ENCODE data around the gene RIMS1. TPM values are rescaled to one million over a fixed set of nuclear protein-coding genes. Genes with fewer than 3 reads are reported as not detected.

Gene RIMS1
- total and polyA plus RNA-seq, 2 of the 13 experiments (the other 11 are each of a cell fraction or from before 2014, with no cell fraction given): not detected

DNA sequence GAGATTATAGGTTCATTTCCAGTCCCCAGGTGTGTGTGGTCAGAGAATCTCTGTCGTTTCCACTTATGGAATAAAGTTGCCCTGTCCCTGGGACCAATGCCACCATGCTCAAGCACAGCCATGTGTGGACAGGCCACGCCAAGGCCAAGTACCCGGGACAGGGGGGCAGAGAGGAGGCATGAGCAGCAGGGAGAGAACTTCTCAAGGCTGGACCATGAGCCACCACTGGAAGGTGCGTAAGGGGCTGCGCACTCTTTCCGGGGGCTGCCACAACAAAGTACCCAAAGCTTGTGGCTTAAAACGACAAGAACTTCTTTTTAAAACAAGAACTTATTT is 526.3 kb downstream of the RIMS1 start:
- Histone ChIP-seq H3K4me3 (replicated peaks in 1 of 3; ENCODE audit: insufficient read depth in 1 of 3, low read depth in 2 of 3, low read length in 3 of 3) (no peak overlapping the region), H4K20me1 (ENCODE audit: insufficient read depth, low read length) (no peaks in the 10 kb centered on the region), H3K36me3 (replicated peaks in 1 of 2; ENCODE audit: control insufficient read depth in 1 of 2, insufficient read depth in 2 of 2, low read length in 2 of 2) (no peaks in the 10 kb centered on the region), H3K9me3 (ENCODE audit: low read length) (no peaks in the 10 kb centered on the region), H3K27ac (ENCODE audit: extremely low read length, insufficient read depth, low read length) (no peak overlapping the region), H3K79me2 (ENCODE audit: insufficient read depth, low read length) (no peaks in the 10 kb centered on the region), H3K9ac (ENCODE audit: insufficient read depth, low read depth, low read length) (no peak overlapping the region), H3K4me1 (ENCODE audit: insufficient read depth, low read length) (peaks cover 14% of the 10 kb centered on the region), H3K27me3 (ENCODE audit: control insufficient read depth in 1 of 2, insufficient read depth in 2 of 2, low read length in 2 of 2) (no peaks in the 10 kb centered on the region), H3K4me2 (ENCODE audit: low read depth, low read length) (no peak overlapping the region), H2AFZ (ENCODE audit: low read length) (no peak overlapping the region)
- ATAC-seq (no peak), DNase-seq (ENCODE audit: low spot score) (no peak), FAIRE-seq (no peak)
- 56% methylated on average over 7 of the region's 7 CpGs for WGBS (ENCODE audit: low lambda C conversion rate)
- ChIA-PET CTCF (ENCODE audit: low intra/inter-chr PET ratio, low total read pairs) (interaction anchor here (1.4 to 2.8 kb wide), 6 partner anchors 9 to 914 kb away, joined by 4 to 27 read pairs (median 10); no protein-coding TSS in a partner anchor), POLR2A (no interaction called here)
- no TSS peak for BruUV-seq (replicated peaks)
- TF ChIP-seq MXI1 (IDR thresholded peaks at IDR 0.05; ENCODE audit: borderline replicate concordance, low read depth, low read length): no peak
- TF ChIP-seq, protein P1, sequence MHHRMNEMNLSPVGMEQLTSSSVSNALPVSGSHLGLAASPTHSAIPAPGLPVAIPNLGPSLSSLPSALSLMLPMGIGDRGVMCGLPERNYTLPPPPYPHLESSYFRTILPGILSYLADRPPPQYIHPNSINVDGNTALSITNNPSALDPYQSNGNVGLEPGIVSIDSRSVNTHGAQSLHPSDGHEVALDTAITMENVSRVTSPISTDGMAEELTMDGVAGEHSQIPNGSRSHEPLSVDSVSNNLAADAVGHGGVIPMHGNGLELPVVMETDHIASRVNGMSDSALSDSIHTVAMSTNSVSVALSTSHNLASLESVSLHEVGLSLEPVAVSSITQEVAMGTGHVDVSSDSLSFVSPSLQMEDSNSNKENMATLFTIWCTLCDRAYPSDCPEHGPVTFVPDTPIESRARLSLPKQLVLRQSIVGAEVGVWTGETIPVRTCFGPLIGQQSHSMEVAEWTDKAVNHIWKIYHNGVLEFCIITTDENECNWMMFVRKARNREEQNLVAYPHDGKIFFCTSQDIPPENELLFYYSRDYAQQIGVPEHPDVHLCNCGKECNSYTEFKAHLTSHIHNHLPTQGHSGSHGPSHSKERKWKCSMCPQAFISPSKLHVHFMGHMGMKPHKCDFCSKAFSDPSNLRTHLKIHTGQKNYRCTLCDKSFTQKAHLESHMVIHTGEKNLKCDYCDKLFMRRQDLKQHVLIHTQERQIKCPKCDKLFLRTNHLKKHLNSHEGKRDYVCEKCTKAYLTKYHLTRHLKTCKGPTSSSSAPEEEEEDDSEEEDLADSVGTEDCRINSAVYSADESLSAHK (CRISPR knock-in tag; IDR thresholded peaks at IDR 0.05; ENCODE audit: borderline replicate concordance): no peak
- in situ Hi-C loops (cut with HindIII; ENCODE audit: extremely low pct_ligation_motif_present, low pct_unique_long_range_greater_than_20kb): loop anchor here (10.0 kb wide), 2 partner anchors 172 to 722 kb away; no protein-coding TSS in a partner anchor
- intact Hi-C loops (cut with micrococcal nuclease; ENCODE audit: unreplicated experiment): loop anchor here (1.0 to 5.0 kb wide), 4 partner anchors 110 to 769 kb away; no protein-coding TSS in a partner anchor

- in situ Hi-C loops (cut with HindIII; ENCODE audit: extremely low pct_ligation_motif_present, low pct_unique_long_range_greater_than_20kb): loop anchor here (10.0 kb wide), 2 partner anchors 171 to 721 kb away; no protein-coding TSS in a partner anchor
- ATAC-seq (peak; percentile 100), FAIRE-seq (peak; percentile 15), DNase-seq (ENCODE audit: low spot score) (peak; percentile 65)
- H3K9me3 ChIP-seq (ENCODE audit: low read length): no peaks in the 10 kb centered on the region
- H3K27ac ChIP-seq (ENCODE audit: extremely low read length, insufficient read depth, low read length): no peak overlapping the region
- H3K36me3 ChIP-seq (replicated peaks in 1 of 2; ENCODE audit: control insufficient read depth in 1 of 2, insufficient read depth in 2 of 2, low read length in 2 of 2): no peaks in the 10 kb centered on the region
- no peaks in the 10 kb centered on the region for H4K20me1 ChIP-seq (ENCODE audit: insufficient read depth, low read length)
- peak overlapping the region; percentile 47 for H3K4me2 ChIP-seq (ENCODE audit: low read depth, low read length)
- H3K4me1 ChIP-seq (ENCODE audit: insufficient read depth, low read length): peaks cover 14% of the 10 kb centered on the region
- H3K4me3 ChIP-seq (replicated peaks in 1 of 3; ENCODE audit: insufficient read depth in 1 of 3, low read depth in 2 of 3, low read length in 3 of 3): 0 out of 6 replicates have a peak overlapping the region, but pooled peaks of 1 of the 3 experiments have one; percentile 16
- H3K27me3 ChIP-seq (ENCODE audit: control insufficient read depth in 1 of 2, insufficient read depth in 2 of 2, low read length in 2 of 2): no peaks in the 10 kb centered on the region
- no peaks in the 10 kb centered on the region for H3K79me2 ChIP-seq (ENCODE audit: insufficient read depth, low read length)
- ChIA-PET CTCF (ENCODE audit: low intra/inter-chr PET ratio, low total read pairs) (interaction anchor here (0.7 to 2.8 kb wide), 3 partner anchors 716 to 913 kb away, joined by 3 to 27 read pairs (median 12); no protein-coding TSS in a partner anchor), POLR2A (no interaction called here)
- H3K9ac ChIP-seq (ENCODE audit: insufficient read depth, low read depth, low read length): no peak overlapping the region
- no TSS peak for BruUV-seq (replicated peaks)
- WGBS (ENCODE audit: low lambda C conversion rate): 0% methylated on average over 9 of the region's 9 CpGs
- H2AFZ ChIP-seq (ENCODE audit: low read length): no peak overlapping the region
- intact Hi-C loops (cut with micrococcal nuclease; ENCODE audit: unreplicated experiment): loop anchor here (5.0 kb wide), 2 partner anchors 108 to 168 kb away; no protein-coding TSS in a partner anchor
- TF ChIP-seq ZNF12 (CRISPR knock-in tag; IDR thresholded peaks at IDR 0.05) (peak; percentile 75; the same call in 1 of the 2 replicates), TFE3 (CRISPR knock-in tag; IDR thresholded peaks at IDR 0.05) (peak; percentile 76), ZBTB7A (CRISPR knock-in tag; IDR thresholded peaks at IDR 0.05) (no peak), ETV6 (CRISPR knock-in tag; conservative IDR thresholded peaks at IDR 0.05) (no peak), SIX4 (CRISPR knock-in tag; IDR thresholded peaks at IDR 0.05) (peak; percentile 79; the same call in 1 of the 2 replicates), NCOR1 (IDR thresholded peaks at IDR 0.05; ENCODE audit: borderline replicate concordance, low read length) (peak; percentile 39; the same call in 1 of the 2 replicates), BHLHE40 (IDR thresholded peaks at IDR 0.05; ENCODE audit: low read length) (peak; percentile 96), ERF (CRISPR knock-in tag; IDR thresholded peaks at IDR 0.05) (no peak), ZNF670 (CRISPR knock-in tag; IDR thresholded peaks at IDR 0.05; ENCODE audit: borderline replicate concordance) (no peak), GABPB1 (CRISPR knock-in tag; IDR thresholded peaks at IDR 0.05) (peak; percentile 63), ZBTB20 (CRISPR knock-in tag; IDR thresholded peaks at IDR 0.05; ENCODE audit: borderline replicate concordance, low read depth) (0 out of 2 replicates have a peak, but pooled peaks have one; percentile 28), FOXA1 (IDR thresholded peaks at IDR 0.05) (no peak), FOXA1 (CRISPR knock-in tag; IDR thresholded peaks at IDR 0.05) (peak; percentile 71), NPAS2 (CRISPR knock-in tag; IDR thresholded peaks at IDR 0.05; ENCODE audit: borderline replicate concordance) (no peak)
These were observed 527.5 kb downstream of the RIMS1 start for GRCh38 chr6:72413884-72414283.

Measured in HepG2 (cell line).